HepG2 (cell line): ENCODE measurements around the gene RAP1GAP2. TPM values are rescaled to one million over a fixed set of nuclear protein-coding genes. Genes with fewer than 3 reads are reported as not detected.

Experiments
- ATAC-seq: fragments of 200-7000 bp; cut with Tn5 transposase; 3 replicates; pipeline ENCODE4 v1.9.1; 2020; ENCODE audit warnings: mild to moderate bottlenecking, moderate library complexity
- BruUV-seq: library from RNA; stranded (reverse); fragments of 400-500 nt; replicated peaks from 2 replicates; lab custom pipeline; 2021; lab: Mats Ljungman, UMichigan
- CTCF ChIA-PET: fragments of 300-600 bp; formaldehyde crosslinking; extraction: SDS; loops from one replicate; lab custom pipeline; 2021; ENCODE audit warnings: low total read pairs, inconsistent platforms, low intra/inter-chr PET ratio; lab: Yijun Ruan, JAX
- POLR2A ChIA-PET: fragments of 350-600 bp; sonication (Branson Sonifier 250); formaldehyde crosslinking; loops from one replicate; lab custom pipeline; 2020; ENCODE audit warnings: antibody characterized with exemption, inconsistent platforms; lab: Yijun Ruan, JAX
- DNase-seq: peaks from one replicate; pipeline ENCODE4 v3.0.0-alpha.2; 2015; ENCODE audit warnings: low spot score
- FAIRE-seq: peaks from 3 replicates; lab custom pipeline; 2011; peaks lifted over from hg19 to GRCh38; lab: Jason Lieb, UNC
- H2AFZ ChIP-seq: one replicate; pipeline ENCODE4 v1.6.1; 2011; ENCODE audit warnings: low read length, inconsistent platforms
- H3K27ac ChIP-seq: fragments of 300-600 bp; 3 replicates; pipeline ENCODE4 v1.8.0; 2011; ENCODE audit warnings: mixed run types, mild to moderate bottlenecking, mixed read lengths, low read length, inconsistent platforms; ENCODE audit not compliant: insufficient read depth; ENCODE audit errors: extremely low read length
- H3K27me3 ChIP-seq, 2 experiments: fragments of 200-600 bp in 1 of 2; 2 replicates in 1 of 2; 3 replicates in 1 of 2; pipeline versions ENCODE4 v1.6.0 to v1.8.0; 2011; ENCODE audit warnings: low read length in 2 of 2, mild to moderate bottlenecking in 2 of 2, moderate library complexity in 2 of 2, inconsistent platforms in 1 of 2; ENCODE audit not compliant: insufficient read depth in 2 of 2, control insufficient read depth in 1 of 2
- H3K36me3 ChIP-seq, 2 experiments: fragments of 200-600 bp in 1 of 2; replicated peaks in 1 of 2; 2 replicates in 1 of 2; 3 replicates in 1 of 2; pipeline versions ENCODE4 v1.5.1 to v1.8.0; 2011; ENCODE audit warnings: low read length in 2 of 2, inconsistent platforms in 1 of 2; ENCODE audit not compliant: insufficient read depth in 2 of 2, control insufficient read depth in 1 of 2
- H3K4me1 ChIP-seq: 2 replicates; pipeline ENCODE4 v1.5.1; 2012; ENCODE audit warnings: low read length, inconsistent platforms; ENCODE audit not compliant: insufficient read depth
- H3K4me2 ChIP-seq: 2 replicates; pipeline ENCODE4 v1.6.0; 2011; ENCODE audit warnings: low read depth, low read length, inconsistent platforms
- H3K4me3 ChIP-seq, 3 experiments: fragments of 200-600 bp in 1 of 3; sonication (generic), shearing (Covaris generic) in 1 of 3; replicated peaks in 1 of 3; 2 replicates each; pipeline ENCODE4 v1.5.1; 2011 to 2016; ENCODE audit warnings: low read length in 3 of 3, inconsistent platforms in 2 of 3, low read depth in 2 of 3, mild to moderate bottlenecking in 2 of 3, control low read depth in 1 of 3, mixed read lengths in 1 of 3; ENCODE audit not compliant: insufficient read depth in 1 of 3
- H3K79me2 ChIP-seq: one replicate; pipeline ENCODE4 v1.6.1; 2011; ENCODE audit warnings: low read length, inconsistent platforms; ENCODE audit not compliant: insufficient read depth
- H3K9ac ChIP-seq: 2 replicates; pipeline ENCODE4 v1.6.0; 2011; ENCODE audit warnings: mild to moderate bottlenecking, low read depth, low read length, inconsistent platforms; ENCODE audit not compliant: insufficient read depth
- H3K9me3 ChIP-seq: 2 replicates; pipeline ENCODE4 v1.5.1; 2012; ENCODE audit warnings: mild to moderate bottlenecking, low read length
- H4K20me1 ChIP-seq: 2 replicates; pipeline ENCODE4 v1.6.0; 2011; ENCODE audit warnings: inconsistent platforms, mild to moderate bottlenecking, low read length, moderate library complexity; ENCODE audit not compliant: insufficient read depth
- AKNA ChIP-seq: sonication (generic); formaldehyde crosslinking; IDR thresholded peaks from 2 replicates; pipeline ENCODE4 v1.4.0; 2020; ENCODE audit warnings: missing genetic modification reagents, borderline replicate concordance
- HOXA7 ChIP-seq: sonication (generic); formaldehyde crosslinking; IDR thresholded peaks from 2 replicates; pipeline ENCODE4 v1.8.1; 2022; ENCODE audit warnings: mild to moderate bottlenecking, missing genetic modification reagents, moderate library complexity
- HOXA9 ChIP-seq: sonication (generic); formaldehyde crosslinking; IDR thresholded peaks from 2 replicates; pipeline ENCODE4 v1.8.1; 2022; ENCODE audit warnings: missing genetic modification reagents, mild to moderate bottlenecking, moderate library complexity, borderline replicate concordance
- ZBTB49 ChIP-seq: sonication (generic); formaldehyde crosslinking; IDR thresholded peaks from 2 replicates; pipeline ENCODE4 v1.4.0; 2020; ENCODE audit warnings: missing genetic modification reagents, borderline replicate concordance
- ZFAT ChIP-seq: sonication (generic); formaldehyde crosslinking; conservative IDR thresholded peaks from 2 replicates; pipeline ENCODE4 v1.8.1; 2023; ENCODE audit warnings: missing genetic modification reagents, inconsistent platforms
- ZFP1 ChIP-seq: IDR thresholded peaks from 2 replicates; pipeline ENCODE4 v1.6.1; 2016
- ZNF615 ChIP-seq: sonication (generic); formaldehyde crosslinking; IDR thresholded peaks from 2 replicates; pipeline ENCODE4 v1.5.0; 2020; ENCODE audit warnings: mild to moderate bottlenecking, missing genetic modification reagents, borderline replicate concordance
- WGBS: methylation state at CpG from one replicate; pipeline ENCODE4 v1.1.6; 2017; ENCODE audit warnings: low lambda C conversion rate; 5-methylcytosine and 5-hydroxymethylcytosine counted together
- in situ Hi-C: cut with HindIII; loops from 2 replicates; pipeline ENCODE4 v1.10.0; 2017; ENCODE audit warnings: low pct_unique_long_range_greater_than_20kb; ENCODE audit not compliant: extremely low pct_ligation_motif_present
- intact Hi-C: fragments of 100-400 bp; cut with micrococcal nuclease; formaldehyde crosslinking; loops from one replicate; pipeline ENCODE4 v1.10.0; 2022; ENCODE audit not compliant: unreplicated experiment
- polyA plus RNA-seq, 8 experiments: library from polyadenylated mRNA; depleted of rRNA in 3 of 8; stranded (reverse) in 7 of 8; unstranded in 1 of 8; fragments of >200 nt; fragmentation: Illumina TruSeq in 4 of 8; extraction: Trizol in 4 of 8; gene quantifications; 2 replicates each; pipeline versions ENCODE4 v1.2.1 to v1.2.3, GENCODE V29; 2011 to 2016; ENCODE audit warnings: low read depth in 4 of 8, missing spikeins in 1 of 8, mixed read lengths in 1 of 8; ENCODE audit not compliant: insufficient read depth in 1 of 8
- total RNA-seq, 5 experiments: library from RNA; depleted of rRNA; stranded (reverse); fragments of >200 nt; fragmentation: Illumina TruSeq; extraction: Trizol; gene quantifications; 2 replicates each; pipeline ENCODE4 v1.2.3, GENCODE V29; 2016; ENCODE audit warnings: low read depth in 1 of 5

Gene RAP1GAP2
- total and polyA plus RNA-seq, 2 of the 13 experiments (the other 11 are each of a cell fraction or from before 2014, with no cell fraction given): 10.9 to 12.0 TPM

- no peak for TF ChIP-seq AKNA (CRISPR knock-in tag)
- TF ChIP-seq HOXA7: no peak
- TF ChIP-seq HOXA9: no peak
- TF ChIP-seq, all 625 proteins: peak for 0
Observed at GRCh38 chr17:2797637-2798036, 1.4 kb downstream of the RAP1GAP2 start (continued).

GRCh38 chr17:2798188-2798587 is 1.9 kb downstream of the RAP1GAP2 start:
- 48% methylated on average over 11 of the region's 11 CpGs for WGBS
- CTCF ChIA-PET: no interaction called here
- Histone ChIP-seq H3K9ac (no peak overlapping the region), H3K4me1 (no peaks in the 10 kb centered on the region), H3K79me2 (no peaks in the 10 kb centered on the region), H3K9me3 (no peaks in the 10 kb centered on the region), H3K4me2 (no peak overlapping the region), H4K20me1 (no peaks in the 10 kb centered on the region), H3K27me3 (peaks cover 1 to 9% of the 10 kb centered on the region in 2 experiments; a peak in 2 of 5 replicates), H2AFZ (no peak overlapping the region), H3K27ac (no peak overlapping the region), H3K4me3 (no peak overlapping the region), H3K36me3 (no peaks in the 10 kb centered on the region)
- TF ChIP-seq ZFP1 (CRISPR knock-in tag): no peak
- no peak for TF ChIP-seq ZNF615
- TF ChIP-seq ZBTB49 (CRISPR knock-in tag): no peak
- TF ChIP-seq ZFAT (CRISPR knock-in tag): no peak
- no TSS peak for BruUV-seq
- intact Hi-C loops (no loop called here), in situ Hi-C loops (no loop called here)
- FAIRE-seq: no peak
- no peak for DNase-seq
- POLR2A ChIA-PET: no interaction called here
- ATAC-seq: no peak
